ENCODE results near the gene STARD10. TPM values are rescaled to one million over a fixed set of nuclear protein-coding genes. Genes with fewer than 3 reads are reported as not detected.

STARD10 gene
- total RNA-seq, 1 donor from 2014 or later, result 94.8 TPM

DNA sequence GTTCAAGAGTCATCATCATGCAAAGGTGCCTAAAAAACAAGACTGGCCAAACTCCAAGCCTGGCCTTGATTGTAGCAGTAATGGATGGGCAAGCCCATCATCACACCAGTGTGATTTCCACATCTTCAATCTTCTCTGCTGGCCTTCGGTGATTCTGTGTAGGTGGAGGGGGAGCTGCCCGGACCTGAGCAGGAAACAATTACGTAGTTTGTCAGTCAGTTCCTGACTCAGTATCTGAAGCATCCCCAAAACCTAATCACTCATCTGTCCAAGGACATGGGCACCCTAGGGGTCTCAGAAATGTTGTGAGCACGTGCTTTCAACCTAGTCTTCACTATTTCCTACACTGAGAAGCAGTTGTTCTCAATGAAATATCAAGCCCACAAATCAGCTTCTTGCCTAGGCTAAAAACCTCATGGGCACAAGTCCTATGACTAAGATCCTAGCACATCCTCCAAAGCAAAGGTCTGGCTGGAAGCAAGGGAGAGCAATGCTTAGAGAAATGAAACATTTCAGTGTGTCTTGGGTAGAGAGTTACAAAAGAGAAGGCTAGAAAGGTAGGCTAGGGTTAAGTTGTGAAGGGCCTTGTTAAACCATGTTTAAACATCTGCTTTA is 45.0 kb upstream of the STARD10 start:
- no peak for DNase-seq (ENCODE audit: low read depth)
- TF ChIP-seq CTCF (IDR thresholded peaks at IDR 0.05; ENCODE audit: insufficient read depth, low read length, poor library complexity, severe bottlenecking), result no peak
- Histone ChIP-seq H3K4me3 (ENCODE audit: low read depth, low read length) (no peak overlapping the region), H3K27me3 (ENCODE audit: control insufficient read depth, insufficient read depth, low read length) (no peaks in the 10 kb centered on the region), H3K36me3 (ENCODE audit: control insufficient read depth, insufficient read depth, low read length) (no peaks in the 10 kb centered on the region)

DNA sequence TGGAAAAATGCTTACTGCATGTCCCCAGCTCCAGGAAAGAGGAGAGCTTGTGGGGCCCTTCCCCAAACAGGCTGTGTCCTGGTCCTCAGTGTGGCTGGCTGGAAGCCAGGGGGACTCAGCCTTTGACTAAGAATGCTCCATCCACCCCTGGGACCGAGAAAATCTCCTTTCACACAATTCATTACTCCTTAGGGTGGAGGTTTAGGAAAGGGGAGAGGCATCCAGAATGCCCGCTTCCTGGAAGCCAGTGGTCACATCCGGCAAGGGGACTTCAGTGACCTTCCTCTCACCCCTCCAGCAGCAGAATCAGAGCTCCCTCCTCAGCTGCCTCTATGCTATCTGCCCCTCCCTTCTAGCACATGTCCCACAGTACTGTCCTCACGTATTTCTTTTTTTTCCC is 42.3 kb upstream of the STARD10 start:
- Histone ChIP-seq H3K36me3 (ENCODE audit: control insufficient read depth, insufficient read depth, low read length) (no peaks in the 10 kb centered on the region), H3K27me3 (ENCODE audit: control insufficient read depth, insufficient read depth, low read length) (no peaks in the 10 kb centered on the region), H3K4me3 (ENCODE audit: low read depth, low read length) (no peak overlapping the region)
- DNase-seq (ENCODE audit: low read depth), result no peak
- no peak for TF ChIP-seq CTCF (IDR thresholded peaks at IDR 0.05; ENCODE audit: insufficient read depth, low read length, poor library complexity, severe bottlenecking)

GRCh38 chr11:72834905-72835304 is 41.1 kb upstream of the STARD10 start:
- Histone ChIP-seq H3K36me3 (ENCODE audit: control insufficient read depth, insufficient read depth, low read length) (no peaks in the 10 kb centered on the region), H3K27me3 (ENCODE audit: control insufficient read depth, insufficient read depth, low read length) (no peaks in the 10 kb centered on the region), H3K4me3 (ENCODE audit: low read depth, low read length) (no peak overlapping the region)
- no peak for DNase-seq (ENCODE audit: low read depth)
- TF ChIP-seq CTCF (IDR thresholded peaks at IDR 0.05; ENCODE audit: insufficient read depth, low read length, poor library complexity, severe bottlenecking), result no peak

DNA sequence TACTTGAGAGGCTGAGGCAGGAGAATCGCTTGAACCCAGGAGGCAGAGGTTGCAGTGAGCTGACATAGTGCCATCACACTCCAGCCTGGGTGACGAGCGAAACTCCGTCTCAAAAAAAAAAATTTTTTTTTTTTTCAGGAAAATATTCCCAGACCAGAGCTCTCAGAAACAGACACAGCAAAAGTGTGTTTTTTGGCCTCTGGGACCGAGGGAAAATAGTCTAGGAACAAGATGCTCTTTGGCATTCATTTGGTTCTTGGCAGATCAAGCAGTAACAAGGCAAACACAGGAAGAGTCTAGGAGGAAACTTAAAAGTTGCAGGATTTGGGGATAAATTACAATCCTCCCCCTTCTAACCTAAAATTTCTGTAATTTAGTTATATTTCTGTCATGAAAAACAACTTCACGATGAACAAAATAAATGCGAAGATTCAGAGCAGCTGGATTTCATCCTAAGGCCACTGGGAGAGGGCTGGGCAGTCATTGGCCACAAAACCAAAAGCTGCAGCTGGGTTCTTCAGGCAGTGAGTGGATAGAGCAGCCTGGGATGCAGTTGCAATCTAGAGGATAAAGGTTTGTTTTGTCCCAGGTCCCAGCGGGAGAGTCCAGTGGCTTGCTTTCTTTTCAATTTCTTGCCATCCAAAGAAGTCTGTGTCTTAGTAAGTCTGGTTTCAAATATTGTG is 40.1 kb upstream of the STARD10 start:
- Histone ChIP-seq H3K27me3 (ENCODE audit: control insufficient read depth, insufficient read depth, low read length) (no peaks in the 10 kb centered on the region), H3K4me3 (ENCODE audit: low read depth, low read length) (no peak overlapping the region), H3K36me3 (ENCODE audit: control insufficient read depth, insufficient read depth, low read length) (no peaks in the 10 kb centered on the region)
- TF ChIP-seq CTCF (IDR thresholded peaks at IDR 0.05; ENCODE audit: insufficient read depth, low read length, poor library complexity, severe bottlenecking), result no peak
- DNase-seq (ENCODE audit: low read depth), result no peak

DNA sequence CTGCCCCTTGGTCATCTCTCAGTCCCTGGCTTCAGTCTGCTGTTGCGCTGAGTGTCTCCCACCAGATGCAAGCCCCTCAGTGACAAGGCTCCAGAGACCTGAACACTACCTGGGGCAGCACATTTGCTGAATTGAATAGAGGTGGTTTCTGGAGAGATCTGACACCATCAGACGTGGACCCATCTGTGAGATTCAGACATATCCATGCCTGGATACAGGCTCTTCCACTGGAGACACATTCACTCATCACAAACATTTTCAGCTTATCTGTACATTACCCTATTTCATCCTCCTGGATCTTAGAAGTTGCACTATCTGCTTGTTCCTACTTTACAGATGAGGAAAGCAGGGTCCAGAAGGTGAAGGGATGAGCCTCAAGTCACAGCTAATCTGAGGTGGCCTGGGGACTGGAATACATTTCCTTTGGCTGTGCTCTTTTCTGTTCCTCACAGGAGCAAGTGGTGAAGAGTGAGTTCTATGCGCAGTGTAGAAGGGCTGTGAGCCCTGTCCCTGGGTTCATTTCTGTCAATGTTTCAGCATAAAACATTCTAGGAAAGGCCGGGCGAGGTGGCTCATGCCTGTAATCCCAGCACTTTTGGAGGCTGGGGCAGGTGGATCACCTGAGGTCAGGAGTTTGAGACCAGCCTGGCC is 39.4 kb upstream of the STARD10 start:
- TF ChIP-seq CTCF (IDR thresholded peaks at IDR 0.05; ENCODE audit: insufficient read depth, low read length, poor library complexity, severe bottlenecking), result no peak
- no peak for DNase-seq (ENCODE audit: low read depth)
- H3K4me3 ChIP-seq (ENCODE audit: low read depth, low read length), result no peak overlapping the region
- H3K36me3 ChIP-seq (ENCODE audit: control insufficient read depth, insufficient read depth, low read length), result no peaks in the 10 kb centered on the region
- no peaks in the 10 kb centered on the region for H3K27me3 ChIP-seq (ENCODE audit: control insufficient read depth, insufficient read depth, low read length)

Measured in kidney epithelial cell (primary cell).